ENCODE measurements around the gene PNLIPRP2. TPM values are rescaled to one million over a fixed set of nuclear protein-coding genes. Genes with fewer than 3 reads are reported as not detected.

The PNLIPRP2 gene
- total RNA-seq, 6 experiments from 2014 or later: not detected

DNA sequence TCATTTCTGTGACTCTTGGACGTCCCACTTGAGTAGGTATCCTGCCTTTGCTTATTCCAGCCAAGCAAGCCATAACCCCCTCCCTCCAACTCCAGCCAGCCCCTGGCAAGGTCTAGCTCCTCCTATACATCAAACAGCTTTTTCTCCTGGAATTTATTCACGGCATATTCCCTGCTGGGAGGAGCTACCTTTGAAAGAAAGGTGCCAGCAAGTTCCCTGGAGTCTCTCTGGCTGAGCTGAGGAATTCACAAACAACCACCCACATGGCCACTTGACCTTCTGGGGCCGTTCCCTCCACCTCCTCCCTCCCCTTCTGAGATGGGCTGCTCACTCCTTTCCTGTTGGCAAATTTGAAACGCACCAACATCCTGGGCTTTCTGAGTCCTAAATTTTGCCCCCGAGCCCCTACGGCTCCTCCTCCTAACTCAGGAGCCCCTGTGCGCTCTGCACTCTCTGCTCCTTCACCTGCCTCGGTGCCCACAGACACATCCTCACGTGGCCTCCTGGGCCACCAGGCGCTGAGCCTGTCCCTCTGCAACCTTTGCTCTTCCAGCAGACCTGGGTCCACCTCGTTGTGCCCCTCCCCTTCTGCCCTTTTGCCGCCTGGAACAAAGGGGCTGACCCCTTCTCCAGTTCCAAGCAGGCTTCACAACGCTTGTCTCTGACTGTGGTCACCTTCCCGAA lies 73.6 kb downstream of the PNLIPRP2 start:
- H3K4me1 Mint-ChIP-seq (ENCODE audit: low read depth): peaks cover 2% of the 10 kb centered on the region
- peaks cover 2% of the 10 kb centered on the region for H3K27me3 Mint-ChIP-seq (ENCODE audit: insufficient read depth)
- H3K9me3 Mint-ChIP-seq: no peaks in the 10 kb centered on the region
- no peak for DNase-seq
- peaks cover 20% of the 10 kb centered on the region for H3K36me3 Mint-ChIP-seq (ENCODE audit: low read depth)
- no peak overlapping the region for H3K4me3 Mint-ChIP-seq
- no peak overlapping the region for H3K27ac Mint-ChIP-seq
- TF ChIP-seq, protein P1, sequence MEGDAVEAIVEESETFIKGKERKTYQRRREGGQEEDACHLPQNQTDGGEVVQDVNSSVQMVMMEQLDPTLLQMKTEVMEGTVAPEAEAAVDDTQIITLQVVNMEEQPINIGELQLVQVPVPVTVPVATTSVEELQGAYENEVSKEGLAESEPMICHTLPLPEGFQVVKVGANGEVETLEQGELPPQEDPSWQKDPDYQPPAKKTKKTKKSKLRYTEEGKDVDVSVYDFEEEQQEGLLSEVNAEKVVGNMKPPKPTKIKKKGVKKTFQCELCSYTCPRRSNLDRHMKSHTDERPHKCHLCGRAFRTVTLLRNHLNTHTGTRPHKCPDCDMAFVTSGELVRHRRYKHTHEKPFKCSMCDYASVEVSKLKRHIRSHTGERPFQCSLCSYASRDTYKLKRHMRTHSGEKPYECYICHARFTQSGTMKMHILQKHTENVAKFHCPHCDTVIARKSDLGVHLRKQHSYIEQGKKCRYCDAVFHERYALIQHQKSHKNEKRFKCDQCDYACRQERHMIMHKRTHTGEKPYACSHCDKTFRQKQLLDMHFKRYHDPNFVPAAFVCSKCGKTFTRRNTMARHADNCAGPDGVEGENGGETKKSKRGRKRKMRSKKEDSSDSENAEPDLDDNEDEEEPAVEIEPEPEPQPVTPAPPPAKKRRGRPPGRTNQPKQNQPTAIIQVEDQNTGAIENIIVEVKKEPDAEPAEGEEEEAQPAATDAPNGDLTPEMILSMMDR (IDR thresholded peaks at IDR 0.05): no peak

Other genes with a start within 250 kb of the PNLIPRP2 start
- not detected for gene PNLIPRP3, start 193.1 kb upstream of the PNLIPRP2 start, total RNA-seq (2021; fragmentation: NEBNext Ultra II Directional; extraction: Animal tissue kit (Norgen Biotek cat#: 25700))
- gene PNLIP, start 75.0 kb upstream of the PNLIPRP2 start, total RNA-seq (2021; fragmentation: NEBNext Ultra II Directional; extraction: Animal tissue kit (Norgen Biotek cat#: 25700)): not detected
- not detected for gene PNLIPRP1, start 30.0 kb upstream of the PNLIPRP2 start, total RNA-seq (2021; fragmentation: NEBNext Ultra II Directional; extraction: Animal tissue kit (Norgen Biotek cat#: 25700))
- gene HSPA12A, start 121.6 kb downstream of the PNLIPRP2 start, total RNA-seq (2021; fragmentation: NEBNext Ultra II Directional; extraction: Animal tissue kit (Norgen Biotek cat#: 25700)): 10 to 100 TPM; 16.6 to 19.4 (median 17.7) TPM
- gene ENO4, start 228.5 kb downstream of the PNLIPRP2 start, total RNA-seq (2021; fragmentation: NEBNext Ultra II Directional; extraction: Animal tissue kit (Norgen Biotek cat#: 25700)): not detected